ENCODE measurements around the gene RCOR1.
"Not testable (repeated sequence)": the region's sequence is repeated elsewhere in the genome, so short reads cannot be mapped to it uniquely, and the experiment has no call there.

Gene RCOR1

GRCh38 chr14:102571478-102572042 is 20.9 kb upstream of the RCOR1 start:
- no peak for DNase-seq

- DNase-seq: not testable (repeated sequence)
These were observed 19.3 kb upstream of the RCOR1 start for GRCh38 chr14:102573161-102573560.

DNA sequence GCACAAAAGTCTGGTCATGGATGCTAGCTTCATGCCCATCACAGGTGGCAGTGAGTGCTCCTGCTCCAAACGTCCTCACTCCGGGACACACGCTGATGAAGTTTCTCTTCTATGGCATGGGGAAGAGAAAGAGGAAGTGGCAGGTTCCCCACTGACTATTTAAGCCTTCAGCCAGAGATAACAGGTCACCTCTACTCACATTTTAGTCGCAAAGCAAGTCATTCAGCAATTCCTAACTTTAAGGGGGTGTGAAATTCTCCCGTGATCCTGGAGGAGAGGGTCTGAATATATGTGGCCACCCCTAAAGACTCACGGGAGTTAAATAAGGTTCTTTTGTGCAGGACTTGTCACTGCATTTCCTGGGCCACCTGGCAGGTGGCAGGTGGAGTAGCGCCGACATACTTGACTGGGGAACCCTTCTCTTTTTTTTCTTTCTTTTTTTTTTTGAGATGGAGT is 18.8 kb upstream of the RCOR1 start:
- DNase-seq: no peak

- no peak for DNase-seq
These were observed 17.9 kb upstream of the RCOR1 start for GRCh38 chr14:102574281-102575159.

DNA sequence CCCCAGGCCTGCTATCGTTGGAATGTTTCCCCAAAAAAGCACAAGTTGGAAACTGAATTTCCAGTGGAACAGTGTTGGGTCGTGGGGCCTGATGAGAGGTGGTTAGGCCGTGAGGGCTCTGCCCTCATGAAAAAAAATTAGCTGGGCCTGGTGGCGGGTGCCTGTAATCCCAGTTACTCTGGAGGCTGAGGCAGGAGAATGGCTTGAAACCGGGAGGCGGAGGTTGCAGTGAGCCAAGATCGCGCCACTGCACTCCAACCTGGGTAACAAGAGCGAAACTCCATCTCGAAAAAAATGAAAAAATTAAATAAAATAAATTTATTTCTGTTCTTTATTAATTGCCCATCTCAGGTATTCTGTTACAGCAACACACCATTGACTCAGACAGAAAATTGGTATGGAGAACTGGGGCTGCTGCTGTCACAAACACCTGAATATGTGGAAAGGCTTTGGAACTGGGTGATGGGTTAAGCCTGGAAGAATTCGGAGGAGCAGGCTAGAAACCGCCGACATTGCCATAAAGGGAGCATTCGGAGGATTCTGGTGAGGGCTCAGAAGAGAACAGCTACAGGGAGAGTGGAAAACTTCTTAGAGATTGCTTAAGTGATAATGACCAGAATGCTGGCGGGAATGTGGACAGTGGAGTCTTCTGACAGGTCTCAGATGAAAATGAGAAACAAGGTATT is 17.1 kb upstream of the RCOR1 start:
- no peak for DNase-seq

DNA sequence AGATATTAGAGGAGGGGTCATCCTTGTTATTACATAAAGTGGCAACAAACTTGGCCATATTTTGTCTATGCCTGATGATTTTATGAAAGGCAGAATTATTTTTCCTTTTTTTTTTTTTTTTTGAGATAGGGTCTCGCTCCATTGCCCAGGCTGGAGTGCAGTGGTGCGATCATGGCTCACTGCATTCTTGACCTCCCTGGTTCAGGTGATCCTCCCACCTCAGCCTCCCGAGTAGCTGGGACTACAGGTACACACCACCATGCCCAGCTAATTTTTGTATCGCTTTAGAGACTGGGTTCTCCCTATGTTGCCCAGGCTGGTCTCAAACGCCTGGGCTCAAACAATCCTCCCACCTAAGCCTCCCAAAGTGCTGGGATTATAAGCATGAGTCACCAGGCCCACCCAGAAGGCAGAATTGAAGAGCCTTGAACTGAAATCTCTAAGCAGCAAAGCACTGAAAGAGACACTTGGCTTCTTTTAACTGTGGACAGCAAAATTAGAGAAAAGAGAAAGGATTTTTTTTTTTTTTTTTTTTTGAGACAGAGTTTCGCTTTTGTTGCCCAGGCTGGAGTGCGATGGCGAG is 16.5 kb upstream of the RCOR1 start:
- DNase-seq: not testable (repeated sequence)

GRCh38 chr14:102578821-102579220 is 13.6 kb upstream of the RCOR1 start:
- no peak for DNase-seq

- no peak for DNase-seq
These were observed 12.5 kb upstream of the RCOR1 start for GRCh38 chr14:102579696-102580549.

- DNase-seq: no peak
These were observed 11.8 kb upstream of the RCOR1 start for GRCh38 chr14:102580550-102581110.

- DNase-seq: no peak
These were observed 11.3 kb upstream of the RCOR1 start for GRCh38 chr14:102581193-102581592.

- no peak for DNase-seq
These were observed 8.7 kb upstream of the RCOR1 start for GRCh38 chr14:102583726-102584125.

DNA sequence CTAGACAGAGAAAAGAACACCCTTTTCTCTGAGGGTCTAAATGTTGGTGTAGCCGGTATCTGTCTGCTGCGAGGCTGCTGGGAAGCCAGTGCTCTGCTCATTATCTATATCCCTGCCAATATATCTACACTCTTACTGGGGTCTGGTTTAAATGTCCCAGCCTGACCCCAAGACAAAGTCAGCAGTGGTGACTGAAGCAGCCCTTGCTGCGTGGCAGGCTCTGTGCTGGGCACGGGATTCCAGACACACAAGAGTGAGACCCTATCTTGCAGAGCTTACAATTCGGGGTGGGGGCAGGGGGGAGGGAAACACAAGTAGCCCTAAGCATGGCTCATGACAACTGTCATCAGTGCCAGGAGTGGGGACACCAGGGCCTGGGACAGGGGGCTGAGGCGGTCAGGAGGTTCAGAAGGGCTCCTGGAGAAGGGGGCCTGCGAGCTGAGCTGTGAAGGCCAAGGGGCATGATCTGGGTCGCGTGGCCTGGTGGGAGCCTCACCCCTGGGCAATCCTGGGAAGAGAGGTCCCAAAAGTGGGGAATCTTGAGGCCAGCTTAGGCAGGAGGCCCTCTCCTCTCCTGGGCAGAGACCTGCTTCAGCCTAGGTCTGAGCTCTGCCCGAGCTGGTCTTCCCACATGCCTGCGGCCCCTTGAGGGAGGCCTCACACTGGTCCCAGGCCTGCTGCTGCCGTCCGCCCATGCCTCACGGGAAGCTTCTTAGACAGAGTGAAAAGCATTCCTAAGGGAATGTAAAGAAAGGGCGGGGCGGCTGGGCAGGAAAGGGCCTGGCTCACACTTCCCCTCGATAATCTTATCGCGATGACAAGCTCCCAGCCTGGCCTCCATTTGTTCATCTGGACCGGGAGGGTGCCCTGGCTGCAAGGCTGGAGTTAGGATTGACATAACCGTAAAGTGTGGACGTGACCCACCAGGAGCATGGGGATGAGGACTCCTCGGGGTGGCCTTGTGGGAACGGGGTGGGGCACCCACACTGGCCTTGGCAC is 7.3 kb upstream of the RCOR1 start:
- no peak for DNase-seq

DNA sequence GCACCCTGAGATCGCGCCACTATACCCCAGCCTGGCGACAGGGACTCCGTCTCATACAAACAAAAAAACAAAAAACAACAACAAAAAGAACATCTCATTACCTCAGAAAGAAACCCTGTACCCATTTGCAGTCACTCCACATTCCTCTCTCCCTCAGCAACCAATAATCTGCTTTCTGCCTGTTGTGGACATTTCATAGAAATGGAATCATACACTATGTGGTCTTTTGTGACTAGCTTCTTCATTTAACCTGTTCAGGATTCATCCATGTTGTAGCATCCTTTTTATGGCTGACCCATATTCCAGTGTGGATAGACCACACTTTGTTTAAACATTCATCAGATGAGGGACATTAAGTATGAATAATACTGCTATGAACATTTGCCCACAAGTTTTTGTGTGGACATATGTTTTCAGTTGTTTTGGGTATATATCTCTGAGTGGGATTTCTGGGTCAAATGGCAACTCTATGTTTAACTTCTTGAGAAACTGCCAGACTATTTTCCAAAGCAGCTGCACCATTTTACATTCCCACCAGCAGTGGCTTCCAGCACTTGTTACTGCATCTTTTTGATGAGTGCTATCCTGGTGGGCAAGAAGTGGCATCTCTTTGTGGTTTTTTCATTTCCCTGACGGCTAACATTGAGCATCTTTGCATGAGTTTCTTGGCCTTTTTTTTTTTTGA is 5.9 kb upstream of the RCOR1 start:
- DNase-seq: no peak

DNA sequence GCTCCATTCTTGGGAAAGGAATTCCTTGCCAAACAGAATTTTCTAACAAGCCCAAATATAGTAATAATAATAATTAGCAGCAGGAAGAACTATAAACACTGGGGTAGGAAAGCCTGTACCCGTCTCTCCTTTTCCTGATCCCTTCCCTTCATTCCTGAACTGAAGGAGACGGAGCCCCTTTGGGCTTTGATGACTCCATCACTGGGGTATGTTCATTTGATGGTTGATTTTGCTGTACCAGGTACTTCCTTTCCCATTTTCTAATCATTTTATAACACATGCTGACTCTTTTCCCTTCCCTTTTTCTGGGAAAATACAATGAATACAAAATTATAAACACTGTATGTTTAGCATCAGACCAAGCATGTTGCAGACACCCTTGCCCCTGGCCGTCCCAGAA is 3.6 kb upstream of the RCOR1 start:
- DNase-seq: no peak

DNA sequence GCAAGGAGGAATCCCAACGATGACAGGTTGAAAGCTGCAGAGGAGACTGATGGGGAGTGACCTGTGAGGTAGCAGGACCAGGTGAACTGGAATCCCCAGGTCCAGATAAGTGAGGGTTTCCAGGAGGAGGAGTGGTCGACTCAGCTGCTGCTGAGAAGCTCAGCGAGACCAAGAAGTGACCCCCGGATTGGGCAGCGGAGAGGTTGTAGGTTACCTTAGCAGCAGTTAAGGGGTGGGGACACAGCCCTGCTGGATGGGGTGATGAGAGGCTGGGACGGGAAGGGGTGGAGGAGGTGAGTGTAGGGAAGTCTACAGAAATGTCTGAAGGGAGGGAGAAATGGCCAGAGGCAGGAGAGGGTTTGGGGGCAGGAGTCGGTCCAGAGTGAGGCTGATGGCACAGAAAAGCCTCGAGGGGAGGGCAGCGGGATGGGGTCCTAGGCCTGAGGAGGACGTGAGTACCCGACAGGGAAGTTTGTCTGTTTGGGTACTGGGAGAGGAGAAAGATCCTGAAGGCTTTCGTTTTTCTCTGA is 2.6 kb upstream of the RCOR1 start:
- DNase-seq: no peak

- no peak for DNase-seq
These were observed 1.8 kb upstream of the RCOR1 start for GRCh38 chr14:102590667-102591099.

- no peak for DNase-seq
These were observed 991 bp upstream of the RCOR1 start for GRCh38 chr14:102591372-102591943.

DNA sequence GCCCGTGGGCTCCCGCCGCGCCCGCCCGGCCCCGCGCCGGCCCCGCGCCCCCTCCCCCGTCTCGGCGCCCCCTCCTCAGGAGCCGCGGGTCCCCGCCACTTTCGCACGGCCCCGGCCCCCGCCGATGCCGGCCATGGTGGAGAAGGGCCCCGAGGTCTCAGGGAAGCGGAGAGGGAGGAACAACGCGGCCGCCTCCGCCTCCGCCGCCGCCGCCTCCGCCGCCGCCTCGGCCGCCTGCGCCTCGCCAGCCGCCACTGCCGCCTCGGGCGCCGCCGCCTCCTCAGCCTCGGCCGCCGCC is 263 bp downstream of the RCOR1 start:
- DNase-seq: no peak

DNA sequence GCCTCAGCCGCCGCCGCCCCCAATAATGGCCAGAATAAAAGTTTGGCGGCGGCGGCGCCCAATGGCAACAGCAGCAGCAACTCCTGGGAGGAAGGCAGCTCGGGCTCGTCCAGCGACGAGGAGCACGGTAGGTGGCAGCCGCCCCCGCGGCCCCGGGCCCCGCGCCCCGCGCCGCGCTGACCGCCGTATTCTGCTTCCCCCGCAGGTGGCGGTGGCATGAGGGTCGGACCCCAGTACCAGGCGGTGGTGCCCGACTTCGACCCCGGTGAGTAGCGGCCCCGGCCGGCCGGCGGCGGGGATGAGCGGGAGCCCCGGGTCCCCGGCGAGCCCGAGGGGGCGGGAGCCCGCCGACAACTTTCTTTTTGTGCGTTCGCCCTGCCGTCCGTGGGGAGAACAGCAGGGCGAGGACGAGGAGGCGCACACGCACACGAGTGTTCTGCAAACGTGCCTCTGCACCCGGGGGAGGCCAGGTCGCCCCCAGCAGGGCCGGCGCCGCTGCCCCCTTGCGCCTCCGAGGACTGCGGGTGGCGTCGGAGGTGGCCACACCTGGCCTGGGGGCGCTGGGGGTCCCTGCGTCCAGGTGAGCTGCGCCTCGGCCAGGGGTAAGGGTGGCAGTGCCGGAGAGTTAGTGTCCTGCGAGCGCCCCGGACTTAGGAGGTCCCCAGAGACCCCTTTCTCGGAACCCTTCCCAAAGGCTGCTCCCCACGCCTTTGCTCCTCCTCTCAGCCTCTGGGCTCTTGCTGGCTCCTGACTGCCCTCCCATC is 794 bp downstream of the RCOR1 start:
- DNase-seq: no peak

Data from NCI-H446 treated with DMSO at 0.1 percent for 48 hours (cell line).